ENCODE data around the gene AP2B1.

AP2B1 gene

DNA sequence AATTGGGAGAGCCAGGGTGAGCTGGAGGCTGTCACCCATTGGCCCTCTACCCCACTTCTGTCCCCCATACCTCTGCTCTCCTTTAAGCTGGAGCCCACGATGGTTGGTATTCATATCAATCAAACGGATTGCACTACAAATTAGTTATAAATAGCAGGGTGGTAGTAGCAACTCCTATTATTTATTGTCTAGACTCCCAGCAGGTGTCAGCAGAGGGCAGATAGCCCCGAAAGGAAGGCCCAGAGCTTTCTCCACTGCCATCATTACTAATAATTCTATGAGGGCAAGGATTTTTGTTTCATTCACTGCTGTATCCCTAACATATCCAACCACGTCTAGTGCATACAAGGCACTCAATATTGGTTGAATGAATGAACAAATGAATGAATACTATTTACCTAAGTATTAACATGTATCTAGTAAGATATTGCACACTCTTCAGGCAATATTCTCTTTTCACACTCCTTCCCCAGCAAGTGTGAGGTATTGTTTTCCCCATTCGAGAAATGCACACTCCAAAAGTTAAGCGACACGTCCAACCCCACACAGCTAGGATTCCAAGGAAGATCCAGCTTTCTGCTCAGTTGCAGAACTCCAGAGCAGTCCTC, 179.9 kb downstream of the AP2B1 start:
- Histone ChIP-seq H3K79me2 (no peaks in the 10 kb centered on the region), H3K4me2 (ENCODE audit: low read length) (no peak overlapping the region), H3K27ac (no peak overlapping the region), H3K27me3 (ENCODE audit: control insufficient read depth, insufficient read depth, low read length) (no peaks in the 10 kb centered on the region), H3K4me1 (no peaks in the 10 kb centered on the region), H3K4me3 (ENCODE audit: low read depth, low read length) (no peak overlapping the region), H3K9ac (no peak overlapping the region), H3K36me3 (ENCODE audit: control insufficient read depth, insufficient read depth, low read length) (no peaks in the 10 kb centered on the region), H3K9me3 (ENCODE audit: control insufficient read depth, low read length) (no peaks in the 10 kb centered on the region), H2AFZ (no peak overlapping the region)
- TF ChIP-seq, protein P1, sequence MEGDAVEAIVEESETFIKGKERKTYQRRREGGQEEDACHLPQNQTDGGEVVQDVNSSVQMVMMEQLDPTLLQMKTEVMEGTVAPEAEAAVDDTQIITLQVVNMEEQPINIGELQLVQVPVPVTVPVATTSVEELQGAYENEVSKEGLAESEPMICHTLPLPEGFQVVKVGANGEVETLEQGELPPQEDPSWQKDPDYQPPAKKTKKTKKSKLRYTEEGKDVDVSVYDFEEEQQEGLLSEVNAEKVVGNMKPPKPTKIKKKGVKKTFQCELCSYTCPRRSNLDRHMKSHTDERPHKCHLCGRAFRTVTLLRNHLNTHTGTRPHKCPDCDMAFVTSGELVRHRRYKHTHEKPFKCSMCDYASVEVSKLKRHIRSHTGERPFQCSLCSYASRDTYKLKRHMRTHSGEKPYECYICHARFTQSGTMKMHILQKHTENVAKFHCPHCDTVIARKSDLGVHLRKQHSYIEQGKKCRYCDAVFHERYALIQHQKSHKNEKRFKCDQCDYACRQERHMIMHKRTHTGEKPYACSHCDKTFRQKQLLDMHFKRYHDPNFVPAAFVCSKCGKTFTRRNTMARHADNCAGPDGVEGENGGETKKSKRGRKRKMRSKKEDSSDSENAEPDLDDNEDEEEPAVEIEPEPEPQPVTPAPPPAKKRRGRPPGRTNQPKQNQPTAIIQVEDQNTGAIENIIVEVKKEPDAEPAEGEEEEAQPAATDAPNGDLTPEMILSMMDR (IDR thresholded peaks at IDR 0.05) = peak; percentile 73

DNA sequence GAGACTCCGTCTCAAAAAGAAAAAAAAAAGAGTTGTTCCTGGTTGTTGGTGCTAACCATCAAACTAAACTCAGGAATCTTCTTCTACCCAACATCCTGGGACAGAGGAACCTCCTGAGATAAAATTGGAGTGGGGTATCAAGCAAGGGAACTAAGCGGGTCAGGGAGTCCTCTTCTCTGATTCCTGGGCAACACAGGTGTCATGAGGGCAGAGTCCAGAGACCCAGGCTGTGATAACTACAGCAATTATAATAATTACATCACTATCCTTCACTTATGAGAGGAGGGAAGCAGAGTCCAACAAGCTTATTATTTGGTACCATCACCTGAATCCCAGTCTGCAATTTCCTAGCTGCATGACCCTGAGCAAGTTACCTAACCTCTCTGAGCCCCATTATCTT, 181.7 kb downstream of the AP2B1 start:
- no peaks in the 10 kb centered on the region for H3K9me3 ChIP-seq (ENCODE audit: control insufficient read depth, low read length)
- H2AFZ ChIP-seq = no peak overlapping the region
- no peak overlapping the region for H3K27ac ChIP-seq
- H3K27me3 ChIP-seq (ENCODE audit: control insufficient read depth, insufficient read depth, low read length) = no peaks in the 10 kb centered on the region
- H3K4me1 ChIP-seq = no peaks in the 10 kb centered on the region
- no peaks in the 10 kb centered on the region for H3K36me3 ChIP-seq (ENCODE audit: control insufficient read depth, insufficient read depth, low read length)
- H3K4me2 ChIP-seq (ENCODE audit: low read length) = no peak overlapping the region
- no peaks in the 10 kb centered on the region for H3K79me2 ChIP-seq
- no peak overlapping the region for H3K9ac ChIP-seq
- no peak overlapping the region for H3K4me3 ChIP-seq (ENCODE audit: low read depth, low read length)
- TF ChIP-seq, protein P1 (IDR thresholded peaks at IDR 0.05) = no peak

DNA sequence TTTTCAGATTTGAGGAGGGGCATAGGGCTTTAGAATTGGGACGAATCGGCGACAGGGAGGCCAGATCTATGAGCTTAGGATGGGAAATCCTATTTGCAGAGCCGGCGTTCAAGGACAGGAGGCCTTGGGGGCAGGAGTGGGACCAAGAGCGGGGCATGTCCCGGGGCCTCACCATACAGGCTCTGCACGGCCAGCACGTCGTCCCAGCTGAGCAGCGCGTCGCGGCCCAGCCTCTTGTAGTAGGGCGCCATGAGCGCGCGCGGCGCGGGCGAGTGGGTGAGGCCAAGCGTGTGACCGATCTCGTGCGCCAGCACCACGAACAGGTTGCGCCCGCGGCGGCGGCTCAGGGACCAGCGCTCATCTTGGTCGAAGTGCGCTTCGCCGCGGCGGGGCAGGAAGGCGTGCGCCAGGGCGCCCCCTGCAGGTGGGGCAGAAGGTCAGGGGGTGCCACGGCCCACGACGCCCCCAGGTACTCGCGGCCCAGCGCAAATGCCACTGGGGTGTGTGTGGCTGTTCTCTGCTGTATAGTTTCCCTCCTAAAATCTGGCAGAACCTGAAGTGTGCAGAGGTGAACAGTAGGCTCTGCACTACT, 182.9 kb downstream of the AP2B1 start:
- Histone ChIP-seq H3K27ac (no peak overlapping the region), H3K79me2 (no peaks in the 10 kb centered on the region), H3K27me3 (ENCODE audit: control insufficient read depth, insufficient read depth, low read length) (no peaks in the 10 kb centered on the region), H3K36me3 (ENCODE audit: control insufficient read depth, insufficient read depth, low read length) (no peaks in the 10 kb centered on the region), H3K9ac (no peak overlapping the region), H3K4me3 (ENCODE audit: low read depth, low read length) (no peak overlapping the region), H2AFZ (no peak overlapping the region), H3K4me1 (no peaks in the 10 kb centered on the region), H3K4me2 (ENCODE audit: low read length) (no peak overlapping the region), H3K9me3 (ENCODE audit: control insufficient read depth, low read length) (no peaks in the 10 kb centered on the region)
- TF ChIP-seq, protein P1 (IDR thresholded peaks at IDR 0.05) = no peak

DNA sequence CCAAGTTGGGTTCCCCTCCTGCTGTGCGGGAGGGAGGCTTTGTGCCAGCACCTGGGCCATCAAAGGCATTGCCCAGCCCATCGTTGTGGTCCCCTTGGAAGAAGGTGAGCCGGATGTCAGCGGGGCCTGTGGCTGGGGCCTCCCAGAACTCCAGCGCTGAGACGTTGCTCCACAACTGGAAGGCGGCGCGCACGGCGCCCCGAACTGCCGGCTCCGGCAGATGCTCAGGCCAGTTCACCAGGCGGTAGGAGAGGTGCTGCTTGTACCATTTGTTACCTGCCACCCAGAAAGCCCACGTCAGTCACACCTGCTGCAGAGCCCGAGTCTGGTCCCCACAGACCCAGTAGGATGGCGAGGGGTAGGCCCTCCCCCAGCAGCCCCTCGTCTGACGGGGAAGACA, 186.0 kb downstream of the AP2B1 start:
- H3K4me3 ChIP-seq (ENCODE audit: low read depth, low read length) = no peak overlapping the region
- no peak overlapping the region for H3K9ac ChIP-seq
- no peaks in the 10 kb centered on the region for H3K27me3 ChIP-seq (ENCODE audit: control insufficient read depth, insufficient read depth, low read length)
- no peaks in the 10 kb centered on the region for H3K79me2 ChIP-seq
- no peak overlapping the region for H3K27ac ChIP-seq
- no peak overlapping the region for H2AFZ ChIP-seq
- no peaks in the 10 kb centered on the region for H3K4me1 ChIP-seq
- H3K36me3 ChIP-seq (ENCODE audit: control insufficient read depth, insufficient read depth, low read length) = no peaks in the 10 kb centered on the region
- no peak overlapping the region for H3K4me2 ChIP-seq (ENCODE audit: low read length)
- H3K9me3 ChIP-seq (ENCODE audit: control insufficient read depth, low read length) = no peaks in the 10 kb centered on the region
- TF ChIP-seq, protein P1 (IDR thresholded peaks at IDR 0.05) = no peak

Data from parathyroid adenoma (tissue), 2 donors.